ENCODE data around the gene PPAT.
"Not testable (repeated sequence)": the region's sequence is repeated elsewhere in the genome, so short reads cannot be mapped to it uniquely, and the experiment has no call there.

PPAT gene

DNA sequence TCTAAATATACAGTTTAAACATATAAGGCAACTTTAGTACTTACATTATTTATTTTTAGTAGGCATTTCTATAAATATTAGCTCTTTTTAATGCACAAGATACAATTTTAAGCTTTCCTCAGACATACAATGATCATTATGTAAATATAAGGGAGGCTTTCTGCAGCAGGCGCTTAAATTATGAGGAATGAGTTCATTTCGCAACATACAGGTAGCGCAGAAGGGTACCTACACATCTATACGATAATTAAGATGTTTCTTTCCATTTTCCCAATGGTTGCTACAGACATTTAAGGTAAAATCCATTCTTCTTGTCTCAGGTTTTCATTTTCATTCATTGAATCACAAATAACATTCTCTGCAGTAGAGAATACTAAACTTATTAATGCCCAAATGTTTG is 49.3 kb downstream of the PPAT start:
- H3K27ac ChIP-seq (ENCODE audit: low read depth, low read length): no peak overlapping the region
- H3K9me3 ChIP-seq (ENCODE audit: control insufficient read depth, insufficient read depth, low read depth, low read length): no peaks in the 10 kb centered on the region
- H3K9ac ChIP-seq (ENCODE audit: low read length): no peak overlapping the region
- H3K4me3 ChIP-seq (ENCODE audit: low read depth, low read length): peak overlapping the region; percentile 24
- peaks cover 6% of the 10 kb centered on the region; the same call in 1 of the 2 replicates for H3K36me3 ChIP-seq (ENCODE audit: control insufficient read depth, insufficient read depth, low read length)
- H3K27me3 ChIP-seq (ENCODE audit: control insufficient read depth, insufficient read depth, low read length): no peaks in the 10 kb centered on the region
- H3K4me1 ChIP-seq (ENCODE audit: control insufficient read depth, insufficient read depth, low read length): peaks cover 3% of the 10 kb centered on the region; the same call in 1 of the 2 replicates

DNA sequence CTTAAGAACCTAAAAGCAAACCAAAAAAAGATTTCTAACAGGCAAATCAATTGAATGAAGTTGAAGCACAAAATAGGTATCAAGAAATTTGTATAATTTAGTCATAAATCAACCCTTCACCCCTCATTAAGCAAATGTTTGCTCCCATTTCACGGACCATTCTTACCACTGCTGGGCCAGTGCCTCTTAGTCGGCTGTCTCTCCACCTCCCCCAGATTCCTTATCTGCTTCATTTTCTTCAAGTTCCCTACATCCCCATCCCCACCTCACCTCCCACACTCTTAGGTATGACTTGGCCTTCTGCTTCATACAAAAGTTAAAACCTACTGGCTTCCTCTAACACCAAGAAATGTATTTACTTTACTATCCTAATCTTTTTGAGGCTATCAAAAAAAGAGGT is 60.0 kb downstream of the PPAT start:
- no peak overlapping the region for H3K4me3 ChIP-seq (ENCODE audit: low read depth, low read length)
- no peaks in the 10 kb centered on the region for H3K4me1 ChIP-seq (ENCODE audit: control insufficient read depth, insufficient read depth, low read length)
- H3K27ac ChIP-seq (ENCODE audit: low read depth, low read length): no peak overlapping the region
- H3K36me3 ChIP-seq (ENCODE audit: control insufficient read depth, insufficient read depth, low read length): peaks cover 9% of the 10 kb centered on the region
- H3K9me3 ChIP-seq (ENCODE audit: control insufficient read depth, insufficient read depth, low read depth, low read length): no peaks in the 10 kb centered on the region
- no peaks in the 10 kb centered on the region for H3K27me3 ChIP-seq (ENCODE audit: control insufficient read depth, insufficient read depth, low read length)
- H3K9ac ChIP-seq (ENCODE audit: low read length): no peak overlapping the region

DNA sequence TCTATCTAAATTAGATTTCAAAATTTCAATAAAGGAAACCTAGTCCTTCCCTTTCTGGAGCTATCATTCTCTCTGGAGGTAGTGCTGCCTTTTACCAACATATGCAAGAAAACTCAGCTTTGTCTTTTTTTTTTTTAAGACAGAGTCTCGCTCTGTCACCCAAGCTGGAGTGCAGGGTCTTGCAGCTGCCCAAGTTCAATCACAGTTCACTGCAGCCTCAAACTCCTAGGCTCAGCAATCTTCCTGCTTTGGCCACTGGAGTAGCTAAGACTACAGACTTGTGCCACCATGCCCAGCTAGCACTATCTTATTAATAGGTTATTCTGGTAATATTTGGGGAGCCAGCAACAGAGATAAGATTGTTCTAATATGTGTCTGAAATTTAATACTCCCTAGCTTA is 60.5 kb downstream of the PPAT start:
- Histone ChIP-seq H3K36me3 (ENCODE audit: control insufficient read depth, insufficient read depth, low read length) (peaks cover 13% of the 10 kb centered on the region), H3K9me3 (ENCODE audit: control insufficient read depth, insufficient read depth, low read depth, low read length) (no peaks in the 10 kb centered on the region), H3K4me3 (ENCODE audit: low read depth, low read length) (no peak overlapping the region), H3K27me3 (ENCODE audit: control insufficient read depth, insufficient read depth, low read length) (no peaks in the 10 kb centered on the region), H3K9ac (ENCODE audit: low read length) (no peak overlapping the region), H3K27ac (ENCODE audit: low read depth, low read length) (no peak overlapping the region), H3K4me1 (ENCODE audit: control insufficient read depth, insufficient read depth, low read length) (no peaks in the 10 kb centered on the region)

DNA sequence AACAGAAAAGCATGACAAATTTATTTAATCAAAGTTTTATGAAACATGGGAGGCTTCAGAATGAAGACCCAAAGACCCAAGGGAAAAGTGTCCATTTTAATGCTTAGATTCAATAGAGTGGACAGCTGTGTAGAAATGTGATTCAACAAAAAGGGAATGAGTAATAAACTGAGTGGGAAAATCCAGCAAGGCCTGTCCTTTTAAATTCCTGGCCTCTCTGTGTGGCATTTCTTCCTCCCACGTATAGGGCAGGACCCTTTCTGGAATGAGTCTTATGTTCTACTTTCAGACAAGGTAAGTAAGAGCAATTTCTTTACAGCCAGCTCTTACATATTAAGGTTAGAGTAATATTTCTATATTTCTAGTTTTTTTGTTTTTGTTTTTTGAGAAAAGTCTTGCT is 62.6 kb downstream of the PPAT start:
- Histone ChIP-seq H3K36me3 (ENCODE audit: control insufficient read depth, insufficient read depth, low read length) (peaks cover 19% of the 10 kb centered on the region), H3K9me3 (ENCODE audit: control insufficient read depth, insufficient read depth, low read depth, low read length) (no peaks in the 10 kb centered on the region), H3K27ac (ENCODE audit: low read depth, low read length) (no peak overlapping the region), H3K27me3 (ENCODE audit: control insufficient read depth, insufficient read depth, low read length) (no peaks in the 10 kb centered on the region), H3K4me1 (ENCODE audit: control insufficient read depth, insufficient read depth, low read length) (no peaks in the 10 kb centered on the region), H3K4me3 (ENCODE audit: low read depth, low read length) (no peak overlapping the region), H3K9ac (ENCODE audit: low read length) (no peak overlapping the region)

DNA sequence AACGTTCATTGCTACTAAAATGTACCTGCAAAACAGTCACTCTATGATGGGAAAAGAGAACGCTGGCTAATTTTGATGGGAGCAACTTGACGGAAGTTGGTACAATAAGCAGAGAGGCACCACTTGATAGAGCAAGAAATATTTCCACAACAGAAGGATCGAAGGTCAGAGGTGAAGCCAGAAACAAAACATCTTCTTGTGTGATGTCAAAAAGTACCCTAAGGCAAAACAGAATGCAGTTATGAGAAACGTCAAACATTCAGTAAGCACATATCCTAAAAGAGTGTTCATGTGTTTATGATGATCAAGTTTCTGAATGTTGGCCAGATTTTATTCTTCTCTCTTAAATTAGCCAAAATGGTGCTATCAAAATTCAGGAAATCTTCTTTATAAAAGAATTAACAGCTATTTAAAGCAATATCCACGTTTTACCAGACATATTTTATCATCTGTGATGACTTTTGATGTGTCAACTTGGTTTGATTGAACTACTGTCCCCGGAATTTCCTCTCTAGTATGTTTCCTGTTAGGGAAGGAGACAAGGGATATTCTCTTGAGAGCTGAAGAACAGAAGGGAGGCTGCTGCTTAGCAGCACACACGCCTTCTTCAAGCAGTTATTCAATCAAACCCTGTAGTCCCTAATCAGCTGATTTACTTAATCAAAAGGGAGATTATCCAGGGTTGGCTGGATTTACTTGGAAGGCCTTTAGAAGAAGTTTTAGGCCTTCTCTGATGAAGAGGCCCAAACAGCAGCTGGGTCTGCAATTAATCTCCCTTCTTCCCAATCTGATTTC is 63.8 kb downstream of the PPAT start:
- no peak overlapping the region for H3K4me3 ChIP-seq (ENCODE audit: low read depth, low read length)

DNA sequence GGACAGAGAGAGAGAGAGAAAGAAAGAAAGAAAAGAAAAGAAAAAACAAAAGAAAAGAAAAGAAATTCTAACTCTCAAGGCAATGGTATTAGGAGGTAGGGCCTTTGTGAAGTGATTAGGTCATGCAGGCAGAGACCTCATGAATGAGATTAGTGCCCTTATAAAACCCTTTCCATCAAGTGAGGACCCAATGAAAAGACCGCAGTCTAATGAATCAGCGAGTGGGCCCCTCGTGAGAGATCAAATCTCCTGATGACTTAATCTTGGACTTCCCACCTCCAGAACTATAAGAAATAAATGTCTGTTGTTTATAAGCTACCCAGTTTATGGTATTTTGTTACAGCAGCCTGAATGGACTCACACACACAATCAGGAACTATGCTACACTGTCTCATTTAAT is 65.0 kb downstream of the PPAT start:
- no peaks in the 10 kb centered on the region for H3K4me1 ChIP-seq (ENCODE audit: control insufficient read depth, insufficient read depth, low read length)
- H3K9ac ChIP-seq (ENCODE audit: low read length): no peak overlapping the region
- no peak overlapping the region for H3K27ac ChIP-seq (ENCODE audit: low read depth, low read length)
- H3K9me3 ChIP-seq (ENCODE audit: control insufficient read depth, insufficient read depth, low read depth, low read length): no peaks in the 10 kb centered on the region
- H3K36me3 ChIP-seq (ENCODE audit: control insufficient read depth, insufficient read depth, low read length): peaks cover 19% of the 10 kb centered on the region
- no peak overlapping the region for H3K4me3 ChIP-seq (ENCODE audit: low read depth, low read length)
- H3K27me3 ChIP-seq (ENCODE audit: control insufficient read depth, insufficient read depth, low read length): no peaks in the 10 kb centered on the region

More for the DNA sequence above, 63.8 kb downstream of the PPAT start:
- H3K4me1 ChIP-seq (ENCODE audit: control insufficient read depth, insufficient read depth, low read length): no peaks in the 10 kb centered on the region
- H3K36me3 ChIP-seq (ENCODE audit: control insufficient read depth, insufficient read depth, low read length): peaks cover 19% of the 10 kb centered on the region
- no peak overlapping the region for H3K9ac ChIP-seq (ENCODE audit: low read length)
- no peaks in the 10 kb centered on the region for H3K27me3 ChIP-seq (ENCODE audit: control insufficient read depth, insufficient read depth, low read length)
- no peak overlapping the region for H3K27ac ChIP-seq (ENCODE audit: low read depth, low read length)
- no peaks in the 10 kb centered on the region for H3K9me3 ChIP-seq (ENCODE audit: control insufficient read depth, insufficient read depth, low read depth, low read length)

DNA sequence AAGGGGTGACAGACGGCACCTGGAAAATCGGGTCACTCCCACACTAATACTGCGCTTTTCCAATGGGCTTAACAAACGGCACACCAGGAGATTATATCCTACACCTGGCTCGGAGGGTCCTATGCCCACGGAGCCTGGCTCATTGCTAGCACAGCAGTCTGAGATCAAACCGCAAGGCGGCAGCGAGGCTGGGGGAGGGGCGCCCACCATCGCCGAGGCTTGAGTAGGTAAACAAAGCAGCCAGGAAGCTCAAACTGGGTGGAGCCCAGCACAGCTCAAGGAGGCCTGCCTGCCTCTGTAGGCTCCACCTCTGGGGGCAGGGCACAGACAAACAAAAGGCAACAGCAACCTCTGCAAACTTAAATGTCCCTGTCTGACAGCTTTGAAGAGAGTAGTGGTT is 72.4 kb downstream of the PPAT start:
- not testable (repeated sequence) for H3K4me1 ChIP-seq (ENCODE audit: control insufficient read depth, insufficient read depth, low read length); H3K36me3 ChIP-seq (ENCODE audit: control insufficient read depth, insufficient read depth, low read length); H3K9me3 ChIP-seq (ENCODE audit: control insufficient read depth, insufficient read depth, low read depth, low read length); H3K27me3 ChIP-seq (ENCODE audit: control insufficient read depth, insufficient read depth, low read length); H3K9ac ChIP-seq (ENCODE audit: low read length); H3K27ac ChIP-seq (ENCODE audit: low read depth, low read length); H3K4me3 ChIP-seq (ENCODE audit: low read depth, low read length)

DNA sequence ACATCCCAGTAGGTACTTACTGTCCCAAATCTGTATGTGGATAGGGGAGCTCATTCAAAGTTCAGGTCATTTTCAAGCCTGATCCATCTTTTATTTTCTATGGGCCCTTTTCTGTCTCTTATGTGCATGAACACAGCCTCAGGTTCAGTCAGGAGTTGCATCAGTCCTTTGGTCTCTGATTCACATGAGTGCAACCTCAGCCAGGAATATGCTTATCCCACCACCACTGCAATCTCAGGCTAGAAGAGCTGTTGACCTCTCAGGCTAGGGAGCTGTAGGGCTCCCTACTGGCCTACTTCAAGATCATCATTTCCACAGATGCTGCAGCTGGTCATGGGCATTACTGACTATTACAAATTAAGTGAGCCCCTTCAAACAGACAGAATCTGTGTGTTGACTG is 75.3 kb downstream of the PPAT start:
- H3K36me3 ChIP-seq (ENCODE audit: control insufficient read depth, insufficient read depth, low read length): peaks cover 12% of the 10 kb centered on the region
- H3K4me3 ChIP-seq (ENCODE audit: low read depth, low read length): no peak overlapping the region
- peaks cover 15% of the 10 kb centered on the region for H3K9me3 ChIP-seq (ENCODE audit: control insufficient read depth, insufficient read depth, low read depth, low read length)
- no peak overlapping the region for H3K27ac ChIP-seq (ENCODE audit: low read depth, low read length)
- H3K9ac ChIP-seq (ENCODE audit: low read length): no peak overlapping the region
- no peaks in the 10 kb centered on the region for H3K4me1 ChIP-seq (ENCODE audit: control insufficient read depth, insufficient read depth, low read length)
- H3K27me3 ChIP-seq (ENCODE audit: control insufficient read depth, insufficient read depth, low read length): no peaks in the 10 kb centered on the region

DNA sequence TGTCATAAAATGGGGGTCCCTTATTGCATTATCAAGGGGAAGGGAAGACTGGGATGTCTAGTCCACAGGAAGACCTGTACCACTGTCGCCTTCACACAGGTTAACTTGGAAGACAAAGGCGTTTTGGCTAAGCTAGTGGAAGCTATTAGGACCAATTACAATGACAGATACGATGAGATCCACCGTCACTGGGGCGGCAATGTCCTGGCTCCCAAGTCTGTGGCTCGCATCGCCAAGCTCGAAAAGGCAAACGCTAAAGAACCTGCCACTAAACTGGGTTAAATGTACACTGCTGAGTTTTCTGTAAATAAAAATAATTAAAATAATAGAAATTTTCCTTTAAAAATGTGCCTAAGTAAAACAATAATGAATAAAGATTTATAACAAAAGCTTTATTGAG is 78.8 kb downstream of the PPAT start:
- H3K36me3 ChIP-seq (ENCODE audit: control insufficient read depth, insufficient read depth, low read length): peaks cover 13% of the 10 kb centered on the region

DNA sequence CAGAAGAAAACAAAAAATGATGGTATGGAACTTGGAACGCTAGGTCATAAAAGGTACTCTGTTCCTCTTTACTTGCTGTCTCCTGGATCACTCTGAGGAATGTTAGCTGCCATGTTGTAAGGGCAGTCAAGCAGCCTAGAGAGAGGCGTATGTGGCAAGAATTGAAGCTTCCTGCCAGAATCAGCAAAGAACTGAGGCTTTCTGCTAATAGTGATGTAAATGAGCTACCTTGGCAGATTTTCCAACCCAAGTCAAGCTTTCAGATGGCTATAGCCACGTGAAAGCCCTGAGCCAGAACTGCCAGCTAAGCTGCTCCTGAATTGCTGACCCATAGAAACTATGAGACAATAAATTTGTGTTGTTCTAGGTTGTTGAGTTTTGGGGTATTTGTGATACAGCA is 86.8 kb downstream of the PPAT start:
- Histone ChIP-seq H3K36me3 (ENCODE audit: control insufficient read depth, insufficient read depth, low read length) (peaks cover 12% of the 10 kb centered on the region; the same call in 1 of the 2 replicates), H3K27me3 (ENCODE audit: control insufficient read depth, insufficient read depth, low read length) (no peaks in the 10 kb centered on the region), H3K4me3 (ENCODE audit: low read depth, low read length) (no peak overlapping the region), H3K4me1 (ENCODE audit: control insufficient read depth, insufficient read depth, low read length) (0 out of 2 replicates have a peak, but pooled peaks cover 3% of the 10 kb centered on the region), H3K27ac (ENCODE audit: low read depth, low read length) (no peak overlapping the region), H3K9ac (ENCODE audit: low read length) (no peak overlapping the region), H3K9me3 (ENCODE audit: control insufficient read depth, insufficient read depth, low read depth, low read length) (no peaks in the 10 kb centered on the region)

More for the DNA sequence above, 78.8 kb downstream of the PPAT start:
- Histone ChIP-seq H3K27me3 (ENCODE audit: control insufficient read depth, insufficient read depth, low read length) (no peaks in the 10 kb centered on the region), H3K27ac (ENCODE audit: low read depth, low read length) (no peak overlapping the region), H3K9ac (ENCODE audit: low read length) (no peak overlapping the region), H3K4me1 (ENCODE audit: control insufficient read depth, insufficient read depth, low read length) (no peaks in the 10 kb centered on the region), H3K9me3 (ENCODE audit: control insufficient read depth, insufficient read depth, low read depth, low read length) (peaks cover 6% of the 10 kb centered on the region; the same call in 1 of the 2 replicates), H3K4me3 (ENCODE audit: low read depth, low read length) (no peak overlapping the region)

DNA sequence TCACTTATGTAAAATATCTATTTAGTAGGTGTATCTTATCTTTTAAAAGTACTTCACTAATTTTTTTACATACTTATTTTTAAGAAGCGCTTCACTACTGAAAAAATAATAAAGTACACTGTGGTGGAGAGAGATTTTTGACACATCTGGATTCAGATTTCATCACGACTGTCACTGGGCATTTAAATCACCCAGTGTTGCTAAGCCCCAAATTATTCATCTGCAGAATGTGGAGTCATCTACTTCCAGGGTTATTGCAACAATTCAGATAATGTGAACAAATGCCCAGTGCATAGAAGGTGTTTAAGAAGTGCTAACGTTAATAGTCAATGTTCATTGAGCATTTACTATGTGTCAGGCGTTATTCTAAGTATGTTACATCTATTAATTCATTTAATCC is 90.0 kb downstream of the PPAT start:
- Histone ChIP-seq H3K4me1 (ENCODE audit: control insufficient read depth, insufficient read depth, low read length) (0 out of 2 replicates have a peak, but pooled peaks cover 3% of the 10 kb centered on the region), H3K4me3 (ENCODE audit: low read depth, low read length) (no peak overlapping the region), H3K36me3 (ENCODE audit: control insufficient read depth, insufficient read depth, low read length) (peaks cover 12% of the 10 kb centered on the region; the same call in 1 of the 2 replicates), H3K9me3 (ENCODE audit: control insufficient read depth, insufficient read depth, low read depth, low read length) (no peaks in the 10 kb centered on the region), H3K27ac (ENCODE audit: low read depth, low read length) (no peak overlapping the region), H3K27me3 (ENCODE audit: control insufficient read depth, insufficient read depth, low read length) (no peaks in the 10 kb centered on the region), H3K9ac (ENCODE audit: low read length) (no peak overlapping the region)

Data from HUES6 (cell line).